ENCODE measurements around the gene STX8.

The STX8 gene

DNA sequence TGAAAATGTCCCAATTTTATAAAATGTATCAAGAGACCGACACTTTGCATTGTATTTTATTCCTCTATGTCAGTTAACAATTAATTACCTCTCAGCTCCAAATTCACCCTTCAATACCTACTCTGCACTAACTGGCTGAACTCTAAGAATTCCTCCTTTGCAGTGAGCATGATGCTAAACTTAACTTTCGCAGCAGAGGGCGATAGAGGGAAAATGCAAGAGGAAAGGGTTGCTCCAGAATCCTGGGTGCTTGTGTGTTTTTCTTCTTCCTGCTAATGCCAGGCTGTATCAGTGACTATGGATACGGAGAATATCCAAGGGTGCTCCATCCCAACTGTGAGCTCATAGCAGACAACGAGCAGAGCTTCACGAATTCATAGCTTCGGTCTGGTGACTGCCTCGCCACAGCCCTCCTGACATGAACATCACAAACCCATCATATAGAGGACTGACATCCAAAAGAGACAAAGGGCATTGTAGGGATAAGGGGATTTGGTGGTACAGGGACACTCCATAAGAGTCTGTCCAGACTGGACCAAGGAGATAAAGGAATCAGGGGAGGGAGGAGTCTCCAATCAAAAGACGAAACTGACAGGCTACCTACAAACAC, 172.9 kb downstream of the STX8 start:
- in situ Hi-C loops (cut with HindIII; ENCODE audit: low pct_ligation_motif_present, low sequenced_read_pairs) = no loop called here
- TF ChIP-seq, protein P1, sequence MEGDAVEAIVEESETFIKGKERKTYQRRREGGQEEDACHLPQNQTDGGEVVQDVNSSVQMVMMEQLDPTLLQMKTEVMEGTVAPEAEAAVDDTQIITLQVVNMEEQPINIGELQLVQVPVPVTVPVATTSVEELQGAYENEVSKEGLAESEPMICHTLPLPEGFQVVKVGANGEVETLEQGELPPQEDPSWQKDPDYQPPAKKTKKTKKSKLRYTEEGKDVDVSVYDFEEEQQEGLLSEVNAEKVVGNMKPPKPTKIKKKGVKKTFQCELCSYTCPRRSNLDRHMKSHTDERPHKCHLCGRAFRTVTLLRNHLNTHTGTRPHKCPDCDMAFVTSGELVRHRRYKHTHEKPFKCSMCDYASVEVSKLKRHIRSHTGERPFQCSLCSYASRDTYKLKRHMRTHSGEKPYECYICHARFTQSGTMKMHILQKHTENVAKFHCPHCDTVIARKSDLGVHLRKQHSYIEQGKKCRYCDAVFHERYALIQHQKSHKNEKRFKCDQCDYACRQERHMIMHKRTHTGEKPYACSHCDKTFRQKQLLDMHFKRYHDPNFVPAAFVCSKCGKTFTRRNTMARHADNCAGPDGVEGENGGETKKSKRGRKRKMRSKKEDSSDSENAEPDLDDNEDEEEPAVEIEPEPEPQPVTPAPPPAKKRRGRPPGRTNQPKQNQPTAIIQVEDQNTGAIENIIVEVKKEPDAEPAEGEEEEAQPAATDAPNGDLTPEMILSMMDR (IDR thresholded peaks at IDR 0.05; ENCODE audit: low read depth, low read length, missing control alignments) = peak; percentile 61
- DNase-seq = peak; percentile 25

DNA sequence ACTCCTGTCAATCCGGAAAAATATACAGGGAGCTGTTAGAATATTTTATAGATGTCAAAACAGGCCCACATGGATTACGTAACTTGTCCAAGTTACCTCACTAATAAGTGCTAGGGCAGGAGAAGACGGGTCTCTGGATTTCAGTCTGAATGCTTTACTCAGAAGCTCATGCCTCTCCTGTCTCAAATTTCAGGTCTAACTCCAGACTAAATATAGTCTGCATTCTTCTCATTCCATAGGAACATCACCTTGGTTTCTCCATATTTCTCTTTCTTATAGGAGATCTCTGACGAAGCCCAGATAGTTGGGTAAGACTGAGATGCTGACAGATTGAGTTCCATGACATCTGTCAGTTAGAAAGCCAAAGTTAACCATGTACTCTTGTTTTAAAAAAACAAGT, 174.2 kb downstream of the STX8 start:
- no peaks in the 10 kb centered on the region for H3K27me3 ChIP-seq (replicated peaks)
- H3K36me3 ChIP-seq (replicated peaks) = no peaks in the 10 kb centered on the region
- TF ChIP-seq, protein P1 (IDR thresholded peaks at IDR 0.05; ENCODE audit: low read depth, low read length, missing control alignments) = no peak
- no peak overlapping the region for H3K4me3 ChIP-seq (ENCODE audit: low read depth, low read length)
- in situ Hi-C loops (cut with HindIII; ENCODE audit: low pct_ligation_motif_present, low sequenced_read_pairs) = no loop called here
- DNase-seq = peak; percentile 49
- no peak overlapping the region for H3K27ac ChIP-seq

More for the DNA sequence above, 172.9 kb downstream of the STX8 start:
- Histone ChIP-seq H3K27ac (no peak overlapping the region), H3K36me3 (replicated peaks) (no peaks in the 10 kb centered on the region), H3K4me3 (ENCODE audit: low read depth, low read length) (no peak overlapping the region), H3K27me3 (replicated peaks) (no peaks in the 10 kb centered on the region)

DNA sequence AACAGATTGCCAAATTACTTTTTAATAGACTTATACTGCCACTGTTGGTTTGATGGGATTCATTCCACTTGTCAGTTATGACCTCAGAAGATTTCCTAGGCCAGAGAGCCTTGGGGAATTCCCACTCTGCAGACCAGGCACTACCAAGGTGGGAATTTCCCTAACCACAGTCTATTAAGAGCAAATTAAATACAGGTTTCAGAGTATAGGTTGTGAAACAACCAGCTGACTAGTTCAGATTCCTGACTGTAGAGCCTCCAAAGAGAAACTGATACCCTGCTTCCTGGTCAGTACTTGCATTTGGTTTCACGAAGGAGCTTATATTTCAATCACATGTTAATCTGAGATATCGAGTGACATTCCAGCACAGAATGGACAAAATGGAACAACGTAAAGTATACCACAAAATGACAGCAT, 186.5 kb downstream of the STX8 start:
- DNase-seq = peak; percentile 87
- TF ChIP-seq, protein P1 (IDR thresholded peaks at IDR 0.05; ENCODE audit: low read depth, low read length, missing control alignments) = no peak
- H3K4me3 ChIP-seq (ENCODE audit: low read depth, low read length) = no peak overlapping the region
- no peaks in the 10 kb centered on the region for H3K36me3 ChIP-seq (replicated peaks)
- H3K27ac ChIP-seq = peak overlapping the region; percentile 59
- no peaks in the 10 kb centered on the region for H3K27me3 ChIP-seq (replicated peaks)
- in situ Hi-C loops (cut with HindIII; ENCODE audit: low pct_ligation_motif_present, low sequenced_read_pairs) = no loop called here

DNA sequence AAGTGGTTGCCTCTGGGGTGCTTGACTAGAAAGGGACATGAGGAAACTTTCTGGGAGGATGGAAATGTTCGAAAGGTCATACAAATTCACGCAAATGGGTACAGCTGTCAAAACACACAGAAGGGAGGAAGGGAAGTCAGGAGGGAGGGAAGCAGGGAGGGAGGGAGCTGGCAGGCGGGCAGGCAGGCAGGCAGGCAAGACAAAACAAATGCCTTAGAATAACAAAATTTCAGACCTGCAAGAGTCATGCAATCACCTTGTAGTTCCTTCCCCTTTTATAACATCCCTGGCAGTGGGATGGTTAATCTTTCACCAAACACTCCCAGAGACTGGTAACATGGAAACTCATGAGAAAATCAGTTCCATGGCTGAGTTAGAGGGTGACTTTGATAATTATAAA, 189.2 kb downstream of the STX8 start:
- Histone ChIP-seq H3K27ac (no peak overlapping the region), H3K4me3 (ENCODE audit: low read depth, low read length) (no peak overlapping the region), H3K27me3 (replicated peaks) (no peaks in the 10 kb centered on the region), H3K36me3 (replicated peaks) (no peaks in the 10 kb centered on the region)
- TF ChIP-seq, protein P1 (IDR thresholded peaks at IDR 0.05; ENCODE audit: low read depth, low read length, missing control alignments) = no peak
- DNase-seq = peak; percentile 41
- in situ Hi-C loops (cut with HindIII; ENCODE audit: low pct_ligation_motif_present, low sequenced_read_pairs) = no loop called here

DNA sequence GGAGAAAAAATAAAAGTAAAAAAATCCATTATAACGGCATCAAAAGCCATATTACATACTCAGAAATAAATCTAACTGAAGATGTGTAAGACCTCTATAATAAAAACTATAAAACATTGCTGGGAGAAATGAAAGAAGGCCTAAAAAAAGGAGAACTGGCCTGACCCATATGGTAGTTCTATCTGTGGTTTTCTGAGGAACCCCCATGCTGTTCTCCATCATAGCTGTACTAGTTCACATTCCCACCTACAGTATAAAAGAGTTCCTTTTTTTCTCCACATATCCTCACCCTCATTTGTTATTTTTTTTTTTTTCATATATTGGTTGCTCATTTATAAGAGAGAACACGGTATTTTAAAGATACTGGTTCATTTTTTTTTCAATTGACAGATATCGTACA, 191.8 kb downstream of the STX8 start:
- TF ChIP-seq, protein P1 (IDR thresholded peaks at IDR 0.05; ENCODE audit: low read depth, low read length, missing control alignments) = no peak
- DNase-seq = no peak
- H3K36me3 ChIP-seq (replicated peaks) = no peaks in the 10 kb centered on the region
- no peak overlapping the region for H3K27ac ChIP-seq
- H3K27me3 ChIP-seq (replicated peaks) = no peaks in the 10 kb centered on the region
- in situ Hi-C loops (cut with HindIII; ENCODE audit: low pct_ligation_motif_present, low sequenced_read_pairs) = no loop called here
- no peak overlapping the region for H3K4me3 ChIP-seq (ENCODE audit: low read depth, low read length)

DNA sequence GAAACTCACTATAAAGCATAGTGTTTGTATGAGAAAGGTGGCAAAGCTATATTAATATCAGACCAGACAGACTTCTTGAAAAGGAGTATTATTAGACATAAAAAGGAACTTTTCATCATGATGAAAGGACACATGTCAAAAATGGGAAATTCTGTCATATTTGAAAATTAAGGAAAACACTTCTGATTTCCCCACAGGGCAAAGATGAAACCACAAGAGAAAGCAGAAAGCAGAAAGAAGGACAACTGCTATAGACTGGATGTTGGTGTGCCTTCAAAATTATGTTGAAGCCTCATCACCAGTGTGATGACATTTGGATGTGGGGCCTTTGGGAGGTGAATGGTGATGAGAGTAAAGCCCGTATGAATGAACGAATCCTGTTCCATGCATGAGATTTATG, 193.0 kb downstream of the STX8 start:
- no peak for DNase-seq

More for the DNA sequence above, 193.0 kb downstream of the STX8 start:
- Histone ChIP-seq H3K27me3 (replicated peaks) (no peaks in the 10 kb centered on the region), H3K4me3 (ENCODE audit: low read depth, low read length) (no peak overlapping the region), H3K27ac (no peak overlapping the region), H3K36me3 (replicated peaks) (no peaks in the 10 kb centered on the region)
- in situ Hi-C loops (cut with HindIII; ENCODE audit: low pct_ligation_motif_present, low sequenced_read_pairs) = no loop called here
- TF ChIP-seq, protein P1 (IDR thresholded peaks at IDR 0.05; ENCODE audit: low read depth, low read length, missing control alignments) = no peak
